GM19025 (cell line): ENCODE data around the gene LMNTD2.
"Not testable (repeated sequence)": the region's sequence is repeated elsewhere in the genome, so short reads cannot be mapped to it uniquely, and the experiment has no call there.

Experiments
- ATAC-seq: cut with Tn5 transposase; IDR thresholded peaks from one replicate; pipeline ENCODE4 v1.9.1; 2021; ENCODE audit warnings: mild to moderate bottlenecking, low read depth, moderate library complexity; ENCODE audit not compliant: unreplicated experiment

Gene LMNTD2

GRCh38 chr11:516918-517685 lies 43.4 kb downstream of the LMNTD2 start:
- not testable (repeated sequence) for ATAC-seq

DNA sequence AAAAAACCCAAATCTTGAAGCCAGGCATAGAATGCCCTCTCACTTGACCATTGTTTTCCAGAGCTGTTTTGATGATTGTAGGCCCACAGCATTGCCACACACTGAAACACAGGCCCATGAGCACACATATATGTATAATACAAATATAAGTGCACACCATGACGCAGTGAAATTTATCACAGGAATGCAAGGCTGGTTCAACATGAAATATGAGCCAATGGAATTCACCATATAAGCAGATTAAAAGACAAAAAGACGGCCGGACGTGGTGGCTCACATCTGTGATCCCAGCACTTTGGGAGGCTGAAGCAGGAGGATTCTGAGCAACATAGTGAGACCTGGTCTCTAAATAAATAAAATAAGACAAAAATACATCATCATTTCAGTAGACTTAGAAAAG lies 44.1 kb downstream of the LMNTD2 start:
- no peak for ATAC-seq

GRCh38 chr11:515131-515530 lies 45.4 kb downstream of the LMNTD2 start:
- no peak for ATAC-seq

DNA sequence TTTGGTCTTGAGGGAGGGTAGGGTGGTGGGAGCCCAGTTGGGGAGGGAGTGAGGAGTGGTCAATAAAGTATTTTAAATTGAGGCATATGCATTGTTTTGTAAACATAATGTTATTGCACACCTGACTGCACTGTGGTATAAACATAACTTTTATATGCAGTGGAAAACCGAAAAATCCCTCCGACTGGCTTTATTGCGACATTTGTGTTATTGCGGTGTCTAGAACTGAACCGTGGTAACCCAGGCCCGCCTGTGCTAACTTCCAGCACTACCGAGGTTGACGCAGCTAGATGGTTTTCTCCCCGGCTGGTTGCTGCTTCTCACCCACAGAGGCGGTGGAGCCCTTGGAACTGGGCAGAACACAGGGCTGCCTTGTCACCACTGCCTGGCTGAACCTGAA lies 45.9 kb downstream of the LMNTD2 start:
- no peak for ATAC-seq

DNA sequence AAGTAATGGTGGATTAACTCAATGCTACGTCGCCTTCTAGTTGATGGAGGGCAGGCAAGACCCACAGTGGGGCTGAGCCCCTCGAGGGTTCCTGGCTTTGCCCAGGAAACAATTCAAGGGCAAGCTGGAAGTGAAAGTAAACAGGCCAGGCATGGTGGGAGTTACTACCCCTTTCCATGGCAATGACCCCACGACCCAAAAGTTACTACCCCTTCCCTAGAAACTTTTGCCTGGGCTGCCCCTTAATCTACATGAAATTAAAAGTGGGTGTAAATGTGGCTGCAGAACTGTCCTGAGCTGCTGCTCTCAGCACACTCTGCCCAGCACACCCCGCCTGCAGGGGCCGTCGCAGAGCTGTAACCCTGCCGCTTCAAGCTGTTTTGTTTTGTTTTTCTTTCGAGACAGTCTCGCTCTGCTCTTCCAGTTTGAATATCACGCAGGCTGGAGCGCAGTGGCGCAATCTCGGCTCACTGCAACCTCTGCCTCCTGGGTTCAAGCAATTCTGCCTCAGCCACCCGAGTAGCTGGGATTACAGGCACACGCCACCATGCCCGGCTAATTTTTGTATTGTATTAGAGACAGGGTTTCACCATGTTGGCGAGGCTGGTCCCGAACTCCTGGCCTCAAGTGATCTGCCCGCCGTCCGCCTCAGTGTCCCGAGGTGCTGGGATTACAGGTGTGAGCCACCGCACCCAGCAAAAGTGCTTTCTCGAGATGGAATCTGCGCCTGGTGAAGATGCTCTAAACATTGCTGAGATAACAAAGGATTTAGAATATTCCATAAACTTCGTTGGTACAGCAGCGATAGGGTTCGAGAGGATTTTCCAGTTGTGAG lies 47.6 kb downstream of the LMNTD2 start:
- no peak for ATAC-seq

DNA sequence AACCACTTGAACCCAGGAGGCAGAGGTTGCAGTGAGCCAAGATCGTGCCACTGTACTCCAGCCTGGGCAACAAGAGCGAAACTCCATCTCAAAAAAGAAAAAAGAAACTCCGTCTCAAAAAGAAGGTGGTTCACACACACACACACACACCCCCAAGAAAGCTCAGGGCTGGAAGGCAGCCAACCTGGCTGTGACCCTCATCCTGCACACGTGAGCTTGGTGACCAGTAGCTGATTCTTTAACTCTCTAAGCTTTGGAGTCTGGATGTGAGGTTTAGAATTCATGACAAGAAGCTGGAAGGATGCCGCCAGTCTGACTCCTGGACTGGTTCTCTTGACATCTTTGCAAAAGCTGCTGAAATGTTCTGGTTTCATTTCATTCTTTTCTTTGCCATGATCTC lies 51.6 kb downstream of the LMNTD2 start:
- ATAC-seq: no peak

DNA sequence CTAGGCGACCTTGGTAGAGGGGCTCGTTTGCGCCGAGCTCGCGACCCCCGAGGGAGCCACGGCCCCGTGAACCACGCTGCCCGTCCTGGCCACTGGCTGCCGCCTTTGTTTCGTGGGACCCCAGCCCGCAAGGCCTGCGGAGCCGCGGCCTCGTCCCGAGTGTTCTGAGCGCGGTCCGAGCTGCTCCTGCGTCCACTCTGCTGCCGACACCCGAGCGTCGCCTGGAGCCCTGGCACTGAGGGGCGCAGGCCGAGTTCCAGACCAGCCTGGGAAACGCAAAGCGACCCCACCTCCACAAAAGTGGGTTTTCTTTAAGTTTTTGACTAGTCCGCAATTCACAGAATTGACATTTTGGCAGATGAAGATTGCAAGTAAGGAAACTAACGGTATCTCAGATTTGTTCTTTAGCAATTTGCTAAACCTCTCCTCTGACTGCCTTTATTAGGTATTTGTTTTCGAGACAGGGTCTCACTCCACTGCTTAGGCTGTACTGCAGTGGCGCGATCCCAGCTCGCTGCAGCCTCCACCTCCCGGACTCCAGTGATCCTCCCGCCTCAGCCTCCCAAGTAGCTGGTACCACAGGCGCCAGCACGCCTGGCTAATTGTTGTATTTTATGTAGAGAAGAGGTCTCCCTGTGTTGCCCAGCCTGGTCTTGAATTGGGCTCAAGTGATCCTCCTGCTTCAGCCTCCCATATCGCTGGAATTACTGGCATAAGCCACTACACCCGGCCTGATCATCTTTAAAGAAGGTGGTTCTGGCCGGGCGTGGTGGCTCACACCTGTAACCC lies 52.6 kb downstream of the LMNTD2 start:
- peak; percentile 1 for ATAC-seq

DNA sequence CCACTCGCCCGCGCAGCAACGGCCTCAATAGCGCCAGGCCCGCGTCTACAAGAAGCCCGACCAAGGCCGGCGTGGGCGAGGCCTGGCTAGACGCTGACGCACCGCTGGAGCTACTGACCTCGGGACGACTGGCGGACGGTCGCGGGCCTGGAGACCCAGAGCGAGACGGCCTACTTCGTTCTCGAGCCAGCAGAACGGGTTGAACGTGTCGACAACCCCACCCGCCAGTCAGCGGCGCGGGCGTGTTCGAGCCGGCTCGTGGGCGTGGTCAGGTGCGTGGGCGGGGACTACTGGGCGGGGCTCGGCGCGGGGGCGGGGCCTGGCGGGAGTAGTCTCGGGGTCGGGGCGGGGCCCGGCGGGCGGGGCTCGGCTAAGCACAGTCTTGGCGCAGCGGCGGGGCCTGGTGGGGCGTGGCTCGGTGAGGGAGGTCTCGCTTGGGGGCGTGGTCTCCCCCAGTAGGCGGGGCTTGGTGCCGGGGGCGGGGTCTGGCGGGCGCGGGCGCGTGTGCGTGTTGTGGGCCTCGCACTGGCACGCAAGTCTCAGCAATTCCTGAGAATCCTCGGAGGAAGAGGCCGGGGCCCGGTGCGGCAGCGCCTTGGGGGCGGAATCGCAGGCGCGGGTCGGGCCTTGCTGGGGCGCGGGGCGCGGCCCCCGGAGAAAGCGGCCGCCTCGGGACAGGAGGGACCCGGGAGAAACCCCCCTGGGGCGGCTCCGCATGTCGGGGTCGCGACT lies 53.4 kb downstream of the LMNTD2 start, which contains the start of gene RNH1:
RNH1 (minus strand) TSS at position 248 of the 732 bp plus-strand sequence. CDS start 5,080 bp downstream, outside the sequence.
- ATAC-seq: peak; percentile 43

DNA sequence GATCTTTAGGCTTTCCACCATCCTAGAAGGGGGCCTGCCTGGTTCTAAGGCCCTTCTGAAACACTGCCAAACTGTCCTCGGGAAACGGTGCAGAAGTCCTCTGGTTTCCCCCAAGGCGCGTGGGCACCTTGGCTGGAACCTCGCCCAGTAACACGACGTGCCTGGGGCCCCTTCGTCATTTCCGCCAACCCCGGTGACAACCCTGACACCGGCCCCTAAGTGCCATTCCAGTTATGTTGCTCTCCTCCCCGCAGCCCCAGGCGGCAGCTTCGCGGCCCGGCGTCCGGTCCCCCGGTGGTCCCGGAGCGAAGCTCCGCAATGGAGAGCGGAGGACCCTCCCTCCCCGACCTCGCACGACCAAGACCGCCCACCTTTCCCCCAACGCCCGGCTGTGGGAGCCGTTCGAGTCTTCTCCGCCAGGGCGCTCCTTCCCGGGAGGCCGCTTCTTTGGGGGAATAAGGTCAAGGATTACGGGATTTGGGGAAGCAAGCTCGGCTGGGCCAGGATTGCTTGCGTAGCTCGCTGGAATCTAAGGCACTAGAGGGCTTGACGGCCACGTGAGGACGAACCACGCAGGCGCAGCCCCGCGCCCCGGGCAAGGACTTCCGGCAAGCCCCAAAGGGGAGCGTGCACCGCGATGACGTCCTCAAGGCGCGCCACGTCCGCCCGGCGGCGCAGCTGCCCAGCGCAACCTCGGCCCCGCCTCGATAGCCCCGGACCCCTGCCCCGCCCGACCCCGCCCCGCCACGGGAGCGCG lies 54.1 kb downstream of the LMNTD2 start:
- ATAC-seq: peak; percentile 56

- ATAC-seq: no peak
These were observed 55.6 kb downstream of the LMNTD2 start for GRCh38 chr11:504994-505344.
